PC-3 (cell line): ENCODE data around the gene WDR86. TPM values are rescaled to one million over a fixed set of nuclear protein-coding genes. Genes with fewer than 3 reads are reported as not detected.

Experiments used
- ATAC-seq: fragments of 200-7000 bp; cut with Tn5 transposase; 2 replicates; pipeline ENCODE4 v1.9.1; 2020; ENCODE audit warnings: mild to moderate bottlenecking, moderate library complexity
- BruUV-seq: library from RNA; stranded (reverse); fragments of 400-500 nt; replicated peaks from 2 replicates; lab custom pipeline; 2021; lab: Mats Ljungman, UMichigan
- CTCF ChIA-PET: fragments of 300-600 bp; sonication (Branson Sonifier 250); formaldehyde crosslinking; loops from one replicate; lab custom pipeline; 2022; ENCODE audit warnings: antibody characterized with exemption; lab: Charles Lee
- POLR2A ChIA-PET: fragments of 300-600 bp; sonication (Branson Sonifier 250); formaldehyde crosslinking; loops from one replicate; lab custom pipeline; 2022; ENCODE audit warnings: antibody characterized with exemption; ENCODE audit not compliant: unreplicated experiment; lab: Charles Lee
- DNase-seq: peaks from one replicate; pipeline ENCODE4 v3.0.0-alpha.2; 2015
- H2AFZ ChIP-seq: fragments of 300-600 bp; sonication (generic); 2 replicates; pipeline ENCODE4 v1.6.0; 2016; ENCODE audit warnings: antibody characterized with exemption, low read length
- H3F3A ChIP-seq: fragments of 300-600 bp; sonication (generic); one replicate; pipeline ENCODE4 v1.6.0; 2017; ENCODE audit warnings: antibody characterized with exemption, low read length, control low read depth, mild to moderate bottlenecking; ENCODE audit not compliant: unreplicated experiment
- H3K27ac ChIP-seq: fragments of 300-600 bp; sonication (generic); 2 replicates; pipeline ENCODE4 v1.5.1; 2016; ENCODE audit warnings: mild to moderate bottlenecking, low read length
- H3K27me3 ChIP-seq: fragments of 300-600 bp; sonication (generic); 2 replicates; pipeline ENCODE4 v1.6.1; 2016; ENCODE audit warnings: low read length, mixed read lengths
- H3K36me3 ChIP-seq: fragments of 300-600 bp; sonication (generic); 2 replicates; pipeline ENCODE4 v1.6.1; 2016; ENCODE audit warnings: low read depth, mixed run types, low read length, mixed read lengths
- H3K4me1 ChIP-seq: fragments of 300-600 bp; sonication (generic); 2 replicates; pipeline ENCODE4 v1.5.1; 2016; ENCODE audit warnings: low read length; ENCODE audit not compliant: insufficient read depth
- H3K4me2 ChIP-seq: fragments of 300-600 bp; sonication (generic); 2 replicates; pipeline ENCODE4 v1.6.0; 2016; ENCODE audit warnings: low read length
- H3K4me3 ChIP-seq: fragments of 300-600 bp; sonication (generic); 2 replicates; pipeline ENCODE4 v1.5.1; 2016; ENCODE audit warnings: mild to moderate bottlenecking, low read length, mixed read lengths
- H3K79me2 ChIP-seq: fragments of 300-600 bp; sonication (generic); 2 replicates; pipeline ENCODE4 v1.6.1; 2017; ENCODE audit warnings: low read length, mixed read lengths
- H3K9ac ChIP-seq: fragments of 300-600 bp; sonication (generic); 2 replicates; pipeline ENCODE4 v1.6.0; 2016; ENCODE audit warnings: mild to moderate bottlenecking, low read length
- H3K9me2 ChIP-seq: fragments of 300-600 bp; sonication (generic); replicated peaks from 2 replicates; pipeline ENCODE4 v1.6.1; 2016; ENCODE audit warnings: mixed run types, low read length, mixed read lengths
- H3K9me3 ChIP-seq: fragments of 300-600 bp; sonication (generic); 2 replicates; pipeline ENCODE4 v1.6.1; 2016; ENCODE audit warnings: low read length, mixed read lengths
- H4K20me1 ChIP-seq: fragments of 300-600 bp; sonication (generic); 2 replicates; pipeline ENCODE4 v1.6.1; 2016; ENCODE audit warnings: low read length, mixed read lengths
- EZH2 ChIP-seq: fragments of 300-600 bp; sonication (generic); IDR thresholded peaks from one replicate; pipeline ENCODE4 v1.6.1; 2017; ENCODE audit warnings: antibody characterized with exemption, mild to moderate bottlenecking, low read length; ENCODE audit not compliant: unreplicated experiment
- EZH2phosphoT487 ChIP-seq: fragments of 300-600 bp; sonication (generic); IDR thresholded peaks from 2 replicates; pipeline ENCODE4 v1.6.1; 2018; ENCODE audit warnings: mild to moderate bottlenecking, antibody characterized with exemption, low read length, borderline replicate concordance
- intact Hi-C: fragments of 100-400 bp; cut with micrococcal nuclease; formaldehyde crosslinking; loops from 2 replicates; pipeline ENCODE4 v1.9.0; 2023
- total RNA-seq: library from RNA; depleted of rRNA; stranded (reverse); fragments of >200 nt; gene quantifications from 2 replicates; pipeline ENCODE4 v1.2.3, GENCODE V29; 2014
- TF ChIP-seq, protein P1 (sequence below): fragments of 300-600 bp; sonication (generic); conservative IDR thresholded peaks from 2 replicates; pipeline ENCODE4 v1.5.1; 2017; ENCODE audit warnings: antibody characterized with exemption, low read depth, mild to moderate bottlenecking, low read length

WDR86 gene
- total RNA-seq, 1 experiment from 2014 or later, result not detected

DNA sequence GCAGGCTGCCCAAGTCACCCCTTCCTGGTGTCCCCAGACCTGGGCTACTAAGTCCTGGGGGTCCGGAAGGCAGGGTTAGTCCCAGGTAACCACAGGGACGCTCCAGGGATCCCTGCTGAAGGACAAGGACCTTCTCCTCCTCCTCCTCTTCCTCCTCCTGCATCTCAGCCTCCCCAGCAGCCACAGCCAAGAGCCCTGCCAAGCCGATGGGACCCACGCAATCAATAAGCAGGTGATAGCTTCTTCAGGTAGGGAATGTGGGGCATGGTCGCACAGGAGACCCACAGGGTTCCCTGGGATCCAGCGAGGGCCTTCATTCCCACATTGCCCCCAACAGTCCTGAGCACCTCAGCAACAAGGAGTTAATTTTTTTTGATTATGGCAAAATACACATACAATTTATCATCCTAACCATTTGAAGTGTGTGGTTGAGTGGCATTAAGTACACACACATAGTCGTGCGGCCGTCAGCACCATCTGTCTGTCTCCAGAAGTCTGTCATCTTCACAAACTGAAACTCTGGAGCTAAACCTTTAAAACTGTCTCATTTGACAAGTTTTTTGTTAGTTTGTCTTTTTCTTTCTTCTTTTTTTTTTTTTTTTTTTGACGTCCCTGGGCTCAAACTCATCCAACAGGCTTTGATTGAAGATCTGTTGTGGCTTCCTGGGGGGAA is 18.0 kb upstream of the WDR86 start:
- no peak overlapping the region for H3K4me2 ChIP-seq
- no peaks in the 10 kb centered on the region for H3K79me2 ChIP-seq
- no peak overlapping the region for H3K4me3 ChIP-seq
- TF ChIP-seq, protein P1, sequence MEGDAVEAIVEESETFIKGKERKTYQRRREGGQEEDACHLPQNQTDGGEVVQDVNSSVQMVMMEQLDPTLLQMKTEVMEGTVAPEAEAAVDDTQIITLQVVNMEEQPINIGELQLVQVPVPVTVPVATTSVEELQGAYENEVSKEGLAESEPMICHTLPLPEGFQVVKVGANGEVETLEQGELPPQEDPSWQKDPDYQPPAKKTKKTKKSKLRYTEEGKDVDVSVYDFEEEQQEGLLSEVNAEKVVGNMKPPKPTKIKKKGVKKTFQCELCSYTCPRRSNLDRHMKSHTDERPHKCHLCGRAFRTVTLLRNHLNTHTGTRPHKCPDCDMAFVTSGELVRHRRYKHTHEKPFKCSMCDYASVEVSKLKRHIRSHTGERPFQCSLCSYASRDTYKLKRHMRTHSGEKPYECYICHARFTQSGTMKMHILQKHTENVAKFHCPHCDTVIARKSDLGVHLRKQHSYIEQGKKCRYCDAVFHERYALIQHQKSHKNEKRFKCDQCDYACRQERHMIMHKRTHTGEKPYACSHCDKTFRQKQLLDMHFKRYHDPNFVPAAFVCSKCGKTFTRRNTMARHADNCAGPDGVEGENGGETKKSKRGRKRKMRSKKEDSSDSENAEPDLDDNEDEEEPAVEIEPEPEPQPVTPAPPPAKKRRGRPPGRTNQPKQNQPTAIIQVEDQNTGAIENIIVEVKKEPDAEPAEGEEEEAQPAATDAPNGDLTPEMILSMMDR, result no peak
- TF ChIP-seq EZH2 (no peak), EZH2phosphoT487 (no peak)
- H2AFZ ChIP-seq, result no peak overlapping the region
- H3K9me2 ChIP-seq, result no peaks in the 10 kb centered on the region
- no peaks in the 10 kb centered on the region for H4K20me1 ChIP-seq
- no peak overlapping the region for H3K27ac ChIP-seq
- intact Hi-C loops, result no loop called here
- H3K9me3 ChIP-seq, result no peaks in the 10 kb centered on the region
- BruUV-seq, result no TSS peak
- no peaks in the 10 kb centered on the region for H3K36me3 ChIP-seq
- no peak overlapping the region for H3K9ac ChIP-seq
- ATAC-seq (no peak), DNase-seq (no peak)
- peaks cover 10% of the 10 kb centered on the region for H3K4me1 ChIP-seq
- POLR2A ChIA-PET, result interaction anchor here (0.6 kb wide), 1 partner anchor 62 kb away, joined by 11 read pairs; no protein-coding TSS in a partner anchor
- H3K27me3 ChIP-seq, result no peaks in the 10 kb centered on the region
- CTCF ChIA-PET, result interaction anchor here (0.7 kb wide), 1 partner anchor 114 kb away, joined by 6 read pairs; no protein-coding TSS in a partner anchor
- no peaks in the 10 kb centered on the region for H3F3A ChIP-seq

DNA sequence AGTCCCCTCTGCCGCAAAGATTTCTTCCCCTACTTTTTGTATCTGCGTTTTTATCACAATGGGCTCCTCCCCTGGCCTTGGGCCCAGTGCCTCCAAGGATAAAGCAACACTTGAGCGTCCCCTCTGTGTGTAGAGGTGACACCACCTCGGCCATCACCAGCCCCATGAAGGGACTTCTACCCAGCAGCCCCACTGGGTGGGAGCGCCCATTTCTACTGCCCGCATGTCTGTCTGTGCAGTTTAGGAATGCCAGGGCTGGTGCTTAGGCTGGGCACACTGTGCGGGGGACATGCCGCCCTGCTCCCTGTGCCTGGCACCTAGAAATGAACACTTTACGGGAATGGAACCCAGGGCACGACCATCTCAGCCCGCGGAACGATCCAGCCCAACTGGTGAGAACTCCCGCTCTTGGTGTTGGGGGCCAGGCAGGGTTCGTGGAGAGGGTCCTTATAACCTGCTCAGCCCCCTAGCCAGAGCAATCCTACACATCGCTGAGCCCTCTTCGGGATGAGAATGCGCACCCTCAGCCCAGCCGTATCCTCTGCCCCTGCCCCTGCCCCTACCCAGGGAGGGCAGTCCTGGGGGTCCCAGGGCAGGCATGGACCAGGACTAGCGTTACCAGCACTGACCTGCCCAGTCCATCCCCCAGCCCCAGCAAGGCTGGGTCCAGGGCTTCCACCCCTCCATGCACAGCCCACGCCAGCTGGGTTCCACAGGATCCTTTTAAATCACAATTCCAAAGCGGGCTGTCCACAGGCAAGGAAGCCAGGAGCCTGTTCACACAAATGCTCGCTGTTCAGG is 17.3 kb upstream of the WDR86 start:
- ChIA-PET CTCF (no interaction called here), POLR2A (interaction anchor here (0.6 kb wide), 1 partner anchor 88 kb away, joined by 3 read pairs; no protein-coding TSS in a partner anchor)
- no TSS peak for BruUV-seq
- Histone ChIP-seq H3K79me2 (no peaks in the 10 kb centered on the region), H4K20me1 (no peaks in the 10 kb centered on the region), H3K36me3 (no peaks in the 10 kb centered on the region), H3K9me2 (no peaks in the 10 kb centered on the region), H3K9ac (no peak overlapping the region), H3F3A (no peaks in the 10 kb centered on the region), H3K4me1 (peaks cover 10% of the 10 kb centered on the region), H3K4me2 (no peak overlapping the region), H3K27ac (no peak overlapping the region), H3K4me3 (no peak overlapping the region), H2AFZ (no peak overlapping the region), H3K27me3 (no peaks in the 10 kb centered on the region), H3K9me3 (no peaks in the 10 kb centered on the region)
- ATAC-seq (peak; percentile 13; the same call in 1 of the 2 replicates), DNase-seq (no peak)
- intact Hi-C loops, result no loop called here
- no peak for TF ChIP-seq EZH2
- no peak for TF ChIP-seq EZH2phosphoT487
- TF ChIP-seq, protein P1, result no peak
